Calu3 (cell line): ENCODE measurements around the gene FOXN4. TPM values are rescaled to one million over a fixed set of nuclear protein-coding genes. Genes with fewer than 3 reads are reported as not detected.

Experiments
- BruUV-seq: library from RNA; stranded (reverse); fragments of 400-500 nt; replicated peaks from 2 replicates; lab custom pipeline; 2021; lab: Mats Ljungman, UMichigan
- CTCF ChIA-PET: fragments of 300-600 bp; sonication (Branson Sonifier 250); formaldehyde crosslinking; loops from one replicate; lab custom pipeline; 2022; ENCODE audit warnings: antibody characterized with exemption; lab: Charles Lee
- DNase-seq: peaks from one replicate; pipeline ENCODE4 v3.0.0; 2022
- H3K27ac Mint-ChIP-seq: one replicate; pipeline ENCODE4 v1.8.0; 2022; ENCODE audit warnings: mixed read lengths; ENCODE audit not compliant: unreplicated experiment
- H3K27me3 Mint-ChIP-seq: one replicate; pipeline ENCODE4 v1.8.0; 2022; ENCODE audit warnings: mixed read lengths; ENCODE audit not compliant: unreplicated experiment
- H3K36me3 Mint-ChIP-seq: one replicate; pipeline ENCODE4 v1.8.0; 2022; ENCODE audit warnings: mild to moderate bottlenecking, moderate library complexity, mixed read lengths; ENCODE audit not compliant: insufficient read depth, unreplicated experiment
- H3K4me1 Mint-ChIP-seq: one replicate; pipeline ENCODE4 v1.8.0; 2022; ENCODE audit warnings: mild to moderate bottlenecking, low read depth, mixed read lengths; ENCODE audit not compliant: unreplicated experiment
- H3K4me3 Mint-ChIP-seq: one replicate; pipeline ENCODE4 v1.8.0; 2022; ENCODE audit warnings: mild to moderate bottlenecking, low read depth, moderate library complexity, mixed read lengths; ENCODE audit not compliant: unreplicated experiment
- H3K9me3 Mint-ChIP-seq: one replicate; pipeline ENCODE4 v1.8.0; 2022; ENCODE audit warnings: low read depth, mixed read lengths; ENCODE audit not compliant: unreplicated experiment
- intact Hi-C: fragments of 100-400 bp; cut with micrococcal nuclease; formaldehyde crosslinking; loops from one replicate; pipeline ENCODE4 v1.10.0; 2022; ENCODE audit not compliant: unreplicated experiment
- total RNA-seq: library from RNA; stranded (reverse); gene quantifications from 2 replicates; pipeline ENCODE4 v1.2.3, GENCODE V29; 2022
- TF ChIP-seq, protein P1 (sequence below): fragments of 200-600 bp; IDR thresholded peaks from one replicate; pipeline ENCODE4 v1.8.0; 2022; ENCODE audit warnings: antibody characterized with exemption; ENCODE audit not compliant: unreplicated experiment

FOXN4 gene
- total RNA-seq, 1 experiment from 2014 or later = not detected

- no TSS peak for BruUV-seq
- TF ChIP-seq, protein P1, sequence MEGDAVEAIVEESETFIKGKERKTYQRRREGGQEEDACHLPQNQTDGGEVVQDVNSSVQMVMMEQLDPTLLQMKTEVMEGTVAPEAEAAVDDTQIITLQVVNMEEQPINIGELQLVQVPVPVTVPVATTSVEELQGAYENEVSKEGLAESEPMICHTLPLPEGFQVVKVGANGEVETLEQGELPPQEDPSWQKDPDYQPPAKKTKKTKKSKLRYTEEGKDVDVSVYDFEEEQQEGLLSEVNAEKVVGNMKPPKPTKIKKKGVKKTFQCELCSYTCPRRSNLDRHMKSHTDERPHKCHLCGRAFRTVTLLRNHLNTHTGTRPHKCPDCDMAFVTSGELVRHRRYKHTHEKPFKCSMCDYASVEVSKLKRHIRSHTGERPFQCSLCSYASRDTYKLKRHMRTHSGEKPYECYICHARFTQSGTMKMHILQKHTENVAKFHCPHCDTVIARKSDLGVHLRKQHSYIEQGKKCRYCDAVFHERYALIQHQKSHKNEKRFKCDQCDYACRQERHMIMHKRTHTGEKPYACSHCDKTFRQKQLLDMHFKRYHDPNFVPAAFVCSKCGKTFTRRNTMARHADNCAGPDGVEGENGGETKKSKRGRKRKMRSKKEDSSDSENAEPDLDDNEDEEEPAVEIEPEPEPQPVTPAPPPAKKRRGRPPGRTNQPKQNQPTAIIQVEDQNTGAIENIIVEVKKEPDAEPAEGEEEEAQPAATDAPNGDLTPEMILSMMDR = no peak
- no peaks in the 10 kb centered on the region for H3K4me1 Mint-ChIP-seq
- H3K27me3 Mint-ChIP-seq = peaks cover 94% of the 10 kb centered on the region
- CTCF ChIA-PET = no interaction called here
- no peak overlapping the region for H3K4me3 Mint-ChIP-seq
- no peak for DNase-seq
- intact Hi-C loops = no loop called here
- no peaks in the 10 kb centered on the region for H3K9me3 Mint-ChIP-seq
- peaks cover 4% of the 10 kb centered on the region for H3K36me3 Mint-ChIP-seq
- no peak overlapping the region for H3K27ac Mint-ChIP-seq
Observed at GRCh38 chr12:109304485-109304884, 4.6 kb downstream of the FOXN4 start.

DNA sequence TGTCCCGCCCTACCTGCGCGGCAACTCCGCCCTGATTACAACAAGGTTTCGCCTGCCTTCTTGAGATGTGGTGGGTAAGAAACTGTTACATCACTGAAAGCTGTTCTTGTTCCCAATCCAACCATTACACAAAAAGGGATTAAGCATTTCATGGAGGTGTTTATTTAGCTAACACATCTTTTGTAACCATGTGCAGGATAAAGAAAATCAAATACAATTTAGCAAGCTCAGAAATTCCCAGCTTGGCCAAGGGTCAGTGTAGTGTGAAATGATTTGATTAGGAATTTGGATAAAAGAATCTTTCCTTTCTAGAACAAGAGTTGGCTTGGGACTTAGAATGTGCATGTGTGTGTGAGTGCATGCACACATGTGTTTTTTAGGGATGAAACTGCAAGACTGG is 6.3 kb downstream of the FOXN4 start:
- intact Hi-C loops = no loop called here
- TF ChIP-seq, protein P1 = no peak
- CTCF ChIA-PET = no interaction called here
- no peak for DNase-seq
- H3K4me1 Mint-ChIP-seq = no peaks in the 10 kb centered on the region
- no TSS peak for BruUV-seq
- no peak overlapping the region for H3K27ac Mint-ChIP-seq
- no peaks in the 10 kb centered on the region for H3K36me3 Mint-ChIP-seq
- H3K27me3 Mint-ChIP-seq = peaks cover 90% of the 10 kb centered on the region
- no peaks in the 10 kb centered on the region for H3K9me3 Mint-ChIP-seq
- H3K4me3 Mint-ChIP-seq = no peak overlapping the region

DNA sequence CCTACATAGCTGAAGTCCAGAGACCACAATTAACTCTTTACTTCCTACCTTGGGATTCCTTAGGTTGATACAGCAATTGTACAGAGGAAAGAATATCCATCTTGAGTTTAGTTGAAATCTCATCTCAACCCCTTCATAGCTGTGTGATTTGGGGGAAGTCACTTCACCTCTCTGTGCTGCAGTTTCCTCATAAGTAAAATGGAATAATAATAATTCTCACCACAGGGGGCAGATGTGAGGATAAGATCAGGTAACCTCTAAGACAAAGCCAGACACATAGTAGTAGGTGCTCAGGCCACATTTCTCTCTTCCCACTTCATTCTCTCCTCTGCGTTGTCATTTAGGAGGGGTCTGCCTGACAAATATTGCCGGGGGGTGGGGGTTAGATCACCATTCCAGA is 6.7 kb downstream of the FOXN4 start:
- Mint-ChIP-seq H3K27ac (no peak overlapping the region), H3K36me3 (no peaks in the 10 kb centered on the region), H3K4me3 (no peak overlapping the region), H3K4me1 (no peaks in the 10 kb centered on the region), H3K27me3 (peaks cover 86% of the 10 kb centered on the region), H3K9me3 (no peaks in the 10 kb centered on the region)
- intact Hi-C loops = no loop called here
- no TSS peak for BruUV-seq
- TF ChIP-seq, protein P1 = peak; percentile 36
- DNase-seq = no peak
- CTCF ChIA-PET = no interaction called here

- no peak overlapping the region for H3K4me3 Mint-ChIP-seq
- H3K27ac Mint-ChIP-seq = no peak overlapping the region
- BruUV-seq = no TSS peak
- H3K9me3 Mint-ChIP-seq = no peaks in the 10 kb centered on the region
- H3K27me3 Mint-ChIP-seq = peaks cover 83% of the 10 kb centered on the region
- CTCF ChIA-PET = no interaction called here
- TF ChIP-seq, protein P1 = no peak
- H3K36me3 Mint-ChIP-seq = no peaks in the 10 kb centered on the region
- intact Hi-C loops = no loop called here
- no peaks in the 10 kb centered on the region for H3K4me1 Mint-ChIP-seq
- DNase-seq = no peak
Observed at GRCh38 chr12:109301643-109302168, 7.4 kb downstream of the FOXN4 start.
